Measurements from ENCODE around the gene ALG1. TPM values are rescaled to one million over a fixed set of nuclear protein-coding genes. Genes with fewer than 3 reads are reported as not detected.

Gene ALG1
- total RNA-seq, 1 experiment from 2014 or later: 31.4 TPM

GRCh38 chr16:5064915-5065314, 6.7 kb upstream of the ALG1 start (continued):
- TF ChIP-seq SP1 (CRISPR knock-in tag; conservative IDR thresholded peaks at IDR 0.05): no peak
- TF ChIP-seq FOXP4 (CRISPR knock-in tag; IDR thresholded peaks at IDR 0.05): no peak
- TF ChIP-seq GRHL2 (CRISPR knock-in tag; IDR thresholded peaks at IDR 0.05; ENCODE audit: insufficient replicate concordance, severe bottlenecking): no peak
- TF ChIP-seq ETV6 (CRISPR knock-in tag; IDR thresholded peaks at IDR 0.05): no peak
- no peak for TF ChIP-seq TEAD4 (CRISPR knock-in tag; IDR thresholded peaks at IDR 0.05)
- no peak for TF ChIP-seq MYBL2 (CRISPR knock-in tag; IDR thresholded peaks at IDR 0.05)

GRCh38 chr16:5065326-5065725, 6.3 kb upstream of the ALG1 start:
- TF ChIP-seq TEAD1 (CRISPR knock-in tag; IDR thresholded peaks at IDR 0.05): no peak
- TF ChIP-seq CREM (CRISPR knock-in tag; IDR thresholded peaks at IDR 0.05): no peak
- TF ChIP-seq CREB1 (CRISPR knock-in tag; IDR thresholded peaks at IDR 0.05): no peak
- TF ChIP-seq ZNF396 (CRISPR knock-in tag; IDR thresholded peaks at IDR 0.05; ENCODE audit: borderline replicate concordance): no peak
- no peak for TF ChIP-seq NR2C2 (CRISPR knock-in tag; IDR thresholded peaks at IDR 0.05)
- TF ChIP-seq ZNF425 (CRISPR knock-in tag; conservative IDR thresholded peaks at IDR 0.05): no peak
- no peak for TF ChIP-seq ZNF138 (CRISPR knock-in tag; conservative IDR thresholded peaks at IDR 0.05)
- TF ChIP-seq KAT7 (CRISPR knock-in tag; IDR thresholded peaks at IDR 0.05; ENCODE audit: borderline replicate concordance): no peak
- H3K4me3 Mint-ChIP-seq: no peak overlapping the region
- ATAC-seq (no peak), DNase-seq (ENCODE audit: low spot score) (no peak)
- ChIA-PET CTCF (interaction anchor here (1.0 kb wide), 1 partner anchor 9 kb away, joined by 3 read pairs; no protein-coding TSS in a partner anchor), POLR2A (no interaction called here)
- H3K4me1 Mint-ChIP-seq: peaks cover 5% of the 10 kb centered on the region
- H3K36me3 Mint-ChIP-seq: no peaks in the 10 kb centered on the region
- no peaks in the 10 kb centered on the region for H3K9me3 Mint-ChIP-seq
- peaks cover 3% of the 10 kb centered on the region for H3K27me3 Mint-ChIP-seq (ENCODE audit: low read depth)
- no peak overlapping the region for H3K27ac Mint-ChIP-seq

GRCh38 chr16:5065813-5066212, 5.8 kb upstream of the ALG1 start, which contains the start of gene C16orf89:
Gene C16orf89 (minus strand): TSS chr16:5065956. CDS start chr16:5065908, 48 bp downstream.
- ATAC-seq (no peak), DNase-seq (ENCODE audit: low spot score) (no peak)
- H3K9me3 Mint-ChIP-seq: no peaks in the 10 kb centered on the region
- no peak within 1 kb of the TSS for H3K27ac Mint-ChIP-seq
- no peaks in the 10 kb centered on the region for H3K36me3 Mint-ChIP-seq
- H3K27me3 Mint-ChIP-seq (ENCODE audit: low read depth): peaks cover 3% of the 10 kb centered on the region
- H3K4me1 Mint-ChIP-seq: peaks cover 3% of the 10 kb centered on the region; the same call in 1 of the 2 replicates
- POLR2A ChIA-PET: no interaction called here
- CTCF ChIA-PET: interaction anchor here (1.0 to 1.2 kb wide), 2 partner anchors 7 to 9 kb away, joined by 3 to 5 read pairs; no protein-coding TSS in a partner anchor
- no peak within 1 kb of the TSS for H3K4me3 Mint-ChIP-seq
- TF ChIP-seq ZNF281 (CRISPR knock-in tag; IDR thresholded peaks at IDR 0.05) (no peak), HMGA2 (CRISPR knock-in tag; IDR thresholded peaks at IDR 0.05) (no peak), SMAD3 (CRISPR knock-in tag; IDR thresholded peaks at IDR 0.05; ENCODE audit: borderline replicate concordance) (no peak), NR1H2 (CRISPR knock-in tag; IDR thresholded peaks at IDR 0.05) (no peak), TEAD4 (CRISPR knock-in tag; IDR thresholded peaks at IDR 0.05) (no peak), ZNF317 (CRISPR knock-in tag; IDR thresholded peaks at IDR 0.05; ENCODE audit: borderline replicate concordance, low read depth) (no peak), CTCF (IDR thresholded peaks at IDR 0.05) (no peak), ZNF512 (CRISPR knock-in tag; IDR thresholded peaks at IDR 0.05; ENCODE audit: borderline replicate concordance) (no peak), ZNF232 (CRISPR knock-in tag; IDR thresholded peaks at IDR 0.05) (no peak), ZNF425 (CRISPR knock-in tag; conservative IDR thresholded peaks at IDR 0.05) (no peak)
